Rectal smooth muscle tissue (tissue), 1 donor: ENCODE results near the gene PITPNM1.

Experiments used
- H3K27ac ChIP-seq: one replicate; pipeline ENCODE4 v1.7.0; 2013; ENCODE audit warnings: low read depth, low read length, inconsistent platforms
- H3K27me3 ChIP-seq: one replicate; pipeline ENCODE4 v1.7.0; 2013; ENCODE audit warnings: low read length; ENCODE audit not compliant: control insufficient read depth, insufficient read depth
- H3K36me3 ChIP-seq: one replicate; pipeline ENCODE4 v1.7.0; 2013; ENCODE audit warnings: low read length; ENCODE audit not compliant: control insufficient read depth, insufficient read depth
- H3K4me1 ChIP-seq: one replicate; pipeline ENCODE4 v1.7.0; 2013; ENCODE audit warnings: low read length; ENCODE audit not compliant: control insufficient read depth, insufficient read depth
- H3K4me3 ChIP-seq: one replicate; pipeline ENCODE4 v1.7.0; 2013; ENCODE audit warnings: low read length
- H3K9ac ChIP-seq: one replicate; pipeline ENCODE4 v1.7.0; 2013; ENCODE audit warnings: low read length

PITPNM1 gene

DNA sequence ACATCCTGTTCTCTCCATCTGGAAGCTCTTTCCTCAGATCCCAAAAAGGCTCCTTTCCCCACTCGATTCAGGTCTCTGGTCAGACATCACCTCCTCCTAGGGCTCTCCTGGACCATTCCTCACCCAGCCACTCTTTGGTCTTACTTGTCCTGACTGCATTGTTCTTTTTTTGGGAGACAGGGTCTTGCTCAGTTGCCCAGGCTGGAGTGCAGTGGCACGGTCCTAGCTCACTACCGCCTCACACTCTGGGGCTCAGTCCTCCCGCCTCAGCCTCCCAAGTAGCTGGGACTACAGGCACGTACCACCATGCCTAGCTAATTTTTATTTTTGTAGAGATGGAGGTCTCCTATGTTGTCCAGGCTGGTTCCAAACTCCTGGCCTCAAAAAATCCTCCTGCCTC, 59.6 kb downstream of the PITPNM1 start:
- Histone ChIP-seq H3K4me1 (no peaks in the 10 kb centered on the region), H3K27me3 (no peaks in the 10 kb centered on the region), H3K27ac (no peak overlapping the region), H3K36me3 (no peaks in the 10 kb centered on the region), H3K4me3 (no peak overlapping the region), H3K9ac (no peak overlapping the region)

DNA sequence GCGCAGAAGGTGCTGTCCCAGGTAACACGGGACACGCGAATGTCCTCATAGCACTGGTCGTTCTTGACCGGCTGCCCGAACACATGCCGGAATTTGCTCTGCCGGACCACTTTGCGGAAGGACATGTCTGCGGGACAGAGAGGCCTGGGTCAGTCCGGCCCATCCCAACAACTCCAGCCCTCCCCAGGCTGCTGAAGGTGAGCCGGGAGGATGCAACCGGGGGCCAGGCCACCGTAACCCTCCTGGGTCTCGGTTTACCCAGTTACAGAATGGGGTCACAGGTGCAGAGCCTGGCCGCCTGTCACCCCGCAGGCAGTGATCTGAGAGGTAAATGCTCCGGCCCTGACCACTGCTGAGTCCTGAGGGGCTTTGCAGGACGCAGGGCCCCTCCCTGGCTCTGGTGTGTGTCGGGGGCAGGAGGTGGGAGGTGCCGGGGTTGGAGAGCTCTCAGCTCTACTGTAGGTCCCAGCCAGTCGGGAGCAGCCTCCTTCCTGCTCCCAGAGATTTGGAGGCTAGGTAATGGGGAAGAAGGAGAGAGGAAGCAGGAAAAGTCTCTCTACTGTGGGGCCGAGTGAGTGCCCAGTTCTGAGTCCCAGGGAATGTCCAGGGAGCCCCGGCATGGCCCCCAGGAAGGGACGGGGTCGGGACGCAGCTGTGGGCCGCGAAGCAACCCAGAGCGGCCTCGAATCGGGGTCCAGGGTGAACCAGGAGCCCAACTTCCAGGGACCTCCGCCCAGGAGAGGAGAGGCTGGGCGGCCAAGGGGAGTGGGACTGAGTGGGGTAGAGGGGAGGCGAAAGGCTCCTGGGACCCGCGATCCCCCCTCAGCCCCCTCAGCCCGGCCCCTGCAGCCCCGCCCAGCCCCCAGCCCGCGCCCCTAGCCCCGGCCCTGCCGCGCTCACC, 62.4 kb downstream of the PITPNM1 start:
- no peaks in the 10 kb centered on the region for H3K4me1 ChIP-seq

More for the DNA sequence above, 62.4 kb downstream of the PITPNM1 start:
- Histone ChIP-seq H3K27ac (peak overlapping the region; percentile 88), H3K9ac (peak overlapping the region; percentile 45), H3K36me3 (peaks cover under 1% of the 10 kb centered on the region), H3K27me3 (no peaks in the 10 kb centered on the region), H3K4me3 (peak overlapping the region; percentile 73)
